Epithelial cell of proximal tubule (primary cell): ENCODE data around the gene ATP6V0A1. TPM values are rescaled to one million over a fixed set of nuclear protein-coding genes. Genes with fewer than 3 reads are reported as not detected.
A peak's percentile ranks its signal among the peaks of the same experiment; 100 is the strongest.

Experiments
- DNase-seq: peaks from one replicate; pipeline ENCODE4 v3.0.0-alpha.2; 2011; ENCODE audit warnings: low read depth
- H3K4me3 ChIP-seq: 2 replicates; pipeline ENCODE4 v1.5.1; 2011; ENCODE audit warnings: low read depth, mild to moderate bottlenecking, low read length
- CTCF ChIP-seq: conservative IDR thresholded peaks from 2 replicates; pipeline ENCODE4 v1.5.1; 2012; ENCODE audit warnings: low read depth, mild to moderate bottlenecking, low read length
- total RNA-seq: library from RNA; depleted of rRNA; stranded (reverse); fragments of >200 nt; gene quantifications from 2 replicates; pipeline ENCODE4 v1.2.3, GENCODE V29; 2015

The ATP6V0A1 gene
- total RNA-seq, 1 donor from 2014 or later = 32.3 TPM

GRCh38 chr17:42457107-42457792 lies 1.4 kb upstream of the ATP6V0A1 start:
- H3K4me3 ChIP-seq = no peak overlapping the region
- TF ChIP-seq CTCF = no peak
- no peak for DNase-seq

- peak; percentile 52 for TF ChIP-seq CTCF
- H3K4me3 ChIP-seq = peak overlapping the region; percentile 100
- DNase-seq = no peak
These were observed 650 bp downstream of the ATP6V0A1 start for GRCh38 chr17:42459256-42459800.

GRCh38 chr17:42459801-42460281 lies 1.2 kb downstream of the ATP6V0A1 start:
- DNase-seq = no peak
- no peak for TF ChIP-seq CTCF
- peak overlapping the region; percentile 100 for H3K4me3 ChIP-seq

GRCh38 chr17:42460371-42460770 lies 1.7 kb downstream of the ATP6V0A1 start:
- TF ChIP-seq CTCF = no peak
- H3K4me3 ChIP-seq = peak overlapping the region; percentile 100
- no peak for DNase-seq

- no peak for TF ChIP-seq CTCF
- DNase-seq = no peak
- H3K4me3 ChIP-seq = peak overlapping the region; percentile 30
These were observed 5.3 kb downstream of the ATP6V0A1 start for GRCh38 chr17:42463976-42464400.

- no peak for TF ChIP-seq CTCF
- H3K4me3 ChIP-seq = no peak overlapping the region
- no peak for DNase-seq
These were observed 9.2 kb downstream of the ATP6V0A1 start for GRCh38 chr17:42467889-42468288.
